Fibroblast of upper back skin (primary cell): ENCODE results near the gene CBFB.
"Not testable (repeated sequence)": the region's sequence is repeated elsewhere in the genome, so short reads cannot be mapped to it uniquely, and the experiment has no call there.

Source experiments
- DNase-seq: peaks from one replicate; pipeline ENCODE4 v3.0.0-alpha.2; 2013

CBFB gene

DNA sequence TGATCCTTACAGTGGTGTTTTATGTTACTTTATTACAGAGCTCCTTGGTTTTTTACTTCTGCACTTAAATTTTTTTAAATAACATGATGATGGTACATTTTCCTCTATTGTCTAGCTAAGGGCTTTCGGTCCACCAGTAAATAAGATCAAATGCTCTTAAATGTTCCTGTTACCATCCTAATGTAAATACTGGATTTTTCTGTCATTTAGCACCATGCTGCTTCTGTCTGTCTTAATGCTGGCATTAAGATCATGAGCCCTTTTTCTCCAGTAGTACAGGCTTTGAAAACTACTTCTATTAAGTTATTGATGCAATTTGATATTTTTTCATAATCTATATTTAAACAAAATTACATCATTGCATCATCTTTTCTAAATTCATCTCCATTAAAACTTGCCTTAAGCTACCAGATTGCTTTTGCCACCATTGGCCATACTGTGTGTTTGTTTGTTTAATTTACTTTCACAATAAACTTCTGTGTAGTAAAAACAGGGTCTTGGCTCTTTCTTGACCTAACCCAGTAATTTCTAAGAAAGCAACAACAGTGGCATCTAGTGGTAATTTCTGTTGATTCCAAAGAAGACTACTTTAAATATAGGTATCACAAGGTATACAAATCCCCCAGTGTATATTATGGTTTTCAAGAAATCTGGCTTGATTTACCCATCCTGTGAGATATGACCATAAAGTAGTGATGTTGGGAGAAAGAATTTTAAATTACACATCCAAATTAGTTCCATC lies 71.8 kb downstream of the CBFB start:
- DNase-seq, result no peak

GRCh38 chr16:67101311-67102082 lies 72.5 kb downstream of the CBFB start:
- peak; percentile 88 for DNase-seq

GRCh38 chr16:67104061-67104460 lies 75.1 kb downstream of the CBFB start:
- peak; percentile 23 for DNase-seq

- no peak for DNase-seq
These were observed 75.9 kb downstream of the CBFB start for GRCh38 chr16:67104845-67105244.

GRCh38 chr16:67105246-67105645 lies 76.3 kb downstream of the CBFB start:
- DNase-seq, result no peak

DNA sequence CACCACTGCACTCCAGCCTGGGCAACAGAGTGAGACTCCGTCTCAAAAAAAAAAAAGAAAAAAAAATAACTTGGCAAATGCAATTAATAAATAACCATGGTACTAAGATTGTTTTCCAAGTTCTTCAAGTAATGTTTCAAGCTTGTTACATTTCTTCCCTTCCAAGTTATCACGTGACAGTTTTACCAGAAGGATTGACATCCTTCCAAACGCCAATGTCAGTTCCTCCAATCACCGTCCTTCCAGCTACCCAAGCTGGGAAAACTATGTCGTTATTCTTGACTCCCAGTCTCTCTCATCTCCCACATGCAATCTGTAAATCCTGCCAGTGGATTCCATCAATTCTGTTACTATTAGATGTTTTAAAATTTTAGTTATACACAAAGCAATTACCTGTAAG lies 76.9 kb downstream of the CBFB start:
- peak; percentile 15 for DNase-seq

DNA sequence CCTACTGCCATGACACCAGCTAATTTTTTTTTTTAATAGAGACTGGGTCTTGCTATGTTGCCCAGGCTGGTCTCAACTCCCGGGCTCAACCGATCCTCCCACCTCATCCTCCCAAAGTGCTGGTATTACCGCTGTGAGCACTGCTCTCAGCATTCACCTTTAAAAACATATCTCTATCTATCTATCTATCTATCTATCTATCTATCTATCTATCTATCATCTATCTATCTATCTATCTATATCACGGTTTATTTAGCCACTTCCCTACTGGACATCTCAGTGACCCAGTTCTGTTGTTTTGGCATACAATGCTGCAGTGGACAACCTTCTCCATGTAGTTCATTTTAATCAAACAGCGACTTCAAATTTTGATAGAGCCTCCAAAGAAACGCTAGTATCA lies 79.5 kb downstream of the CBFB start:
- DNase-seq, result no peak

DNA sequence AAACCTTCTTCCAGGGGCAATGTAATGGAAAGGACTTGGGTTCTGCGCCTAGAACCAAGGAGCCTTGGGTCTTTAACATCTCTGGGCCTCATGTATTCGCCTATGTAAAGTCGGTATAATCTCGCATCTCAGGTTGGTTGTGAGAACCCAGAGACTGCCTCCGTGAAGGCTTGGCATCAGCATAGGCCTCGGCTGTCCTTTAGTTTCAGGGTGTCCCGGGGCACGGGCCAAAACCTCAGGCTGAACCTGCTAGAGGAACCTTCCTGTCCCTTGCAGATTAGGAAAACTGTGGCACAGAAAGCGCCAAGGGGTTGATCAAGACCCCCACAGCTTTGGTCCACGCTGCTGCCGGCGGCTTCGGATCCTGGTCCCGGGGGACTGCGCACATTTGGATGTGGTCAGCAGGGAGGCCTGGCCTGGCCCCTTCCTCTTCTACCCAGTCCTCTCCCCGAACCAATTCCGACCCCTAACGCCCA lies 80.0 kb downstream of the CBFB start:
- DNase-seq, result no peak

DNA sequence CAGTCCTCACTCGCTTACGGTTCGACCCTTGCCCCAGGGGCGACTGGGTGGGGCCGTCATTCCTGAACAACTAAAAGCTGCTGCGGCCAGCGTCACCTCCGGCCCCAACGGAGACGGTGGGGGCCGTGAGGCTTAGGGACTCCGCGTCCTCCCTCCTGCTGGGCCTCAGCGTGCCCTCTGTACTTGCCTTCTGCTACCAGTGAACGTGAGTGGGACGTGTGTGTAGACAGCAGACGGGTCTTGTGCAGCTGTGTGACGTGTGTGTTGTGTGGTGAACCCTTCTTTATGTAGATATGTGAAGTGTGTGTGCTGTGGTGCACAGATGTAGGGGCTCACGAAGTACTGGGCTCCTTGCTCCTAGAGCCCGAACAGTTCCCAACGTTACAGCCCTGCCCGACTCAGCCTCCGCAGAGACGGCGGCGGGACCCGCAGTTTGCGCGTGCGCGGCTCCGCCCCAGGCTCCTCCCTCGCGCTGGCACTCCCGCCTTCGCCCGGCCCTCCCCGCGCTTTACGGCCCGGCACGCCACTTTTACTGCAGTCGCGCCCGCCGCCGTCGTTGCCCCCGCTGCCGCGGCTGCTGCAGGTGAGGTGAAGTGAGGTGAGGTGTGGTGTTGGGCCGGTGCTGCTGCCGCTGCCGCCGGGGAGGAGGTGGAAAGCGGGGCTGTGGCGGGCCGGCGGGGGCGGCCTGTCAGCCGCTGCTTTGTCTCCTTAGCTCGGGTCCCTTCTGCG lies 80.6 kb downstream of the CBFB start, which contains the start of gene PHAF1:
Gene PHAF1, plus strand, starts transcription at position 535 of the 729 bp plus-strand sequence. CDS start 235 bp downstream, outside the sequence.
- DNase-seq, result peak; percentile 86

- no peak for DNase-seq
These were observed 83.0 kb downstream of the CBFB start for GRCh38 chr16:67111951-67112444.

- DNase-seq, result no peak
These were observed 83.8 kb downstream of the CBFB start for GRCh38 chr16:67112591-67113399.

DNA sequence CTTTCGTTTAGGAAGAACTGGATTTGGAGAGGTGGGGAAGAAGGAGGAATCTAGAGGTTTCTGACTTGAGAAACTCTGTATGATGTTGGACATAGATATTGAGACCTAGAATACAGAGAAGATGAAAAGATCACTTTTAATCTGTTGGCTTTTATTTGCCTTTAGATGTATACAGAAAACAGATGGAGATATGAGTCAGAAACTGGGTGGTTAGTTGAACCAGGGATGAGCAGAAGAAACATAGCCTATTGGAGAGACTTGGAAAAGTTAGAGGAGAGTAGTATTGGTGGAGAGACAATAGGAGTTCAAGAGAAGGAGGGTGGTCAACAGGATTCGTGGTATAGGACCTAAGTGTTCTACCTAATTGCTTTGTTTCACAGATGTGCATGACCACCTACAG lies 85.8 kb downstream of the CBFB start:
- peak; percentile 12 for DNase-seq

DNA sequence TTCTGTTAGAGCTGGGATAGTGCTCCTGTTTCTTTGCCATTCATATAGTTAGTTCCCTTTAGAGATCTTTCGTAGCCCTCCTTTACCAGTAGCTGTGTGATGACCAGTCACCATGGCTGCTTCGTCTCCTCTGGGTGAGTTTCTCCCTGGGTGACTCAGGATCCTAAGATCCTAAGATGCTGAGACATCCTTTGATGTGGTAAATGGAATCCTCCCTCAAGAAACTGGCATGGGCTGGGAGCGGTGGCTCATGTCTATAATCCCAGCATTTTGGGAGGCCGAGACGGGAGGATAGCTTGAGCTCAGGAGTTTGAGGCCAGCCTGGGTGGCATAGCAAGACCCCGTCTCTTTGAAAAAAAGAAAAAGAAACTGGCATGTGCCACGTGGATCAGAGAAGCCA lies 86.7 kb downstream of the CBFB start:
- peak; percentile 84 for DNase-seq

- DNase-seq, result no peak
These were observed 87.7 kb downstream of the CBFB start for GRCh38 chr16:67116388-67117311.

DNA sequence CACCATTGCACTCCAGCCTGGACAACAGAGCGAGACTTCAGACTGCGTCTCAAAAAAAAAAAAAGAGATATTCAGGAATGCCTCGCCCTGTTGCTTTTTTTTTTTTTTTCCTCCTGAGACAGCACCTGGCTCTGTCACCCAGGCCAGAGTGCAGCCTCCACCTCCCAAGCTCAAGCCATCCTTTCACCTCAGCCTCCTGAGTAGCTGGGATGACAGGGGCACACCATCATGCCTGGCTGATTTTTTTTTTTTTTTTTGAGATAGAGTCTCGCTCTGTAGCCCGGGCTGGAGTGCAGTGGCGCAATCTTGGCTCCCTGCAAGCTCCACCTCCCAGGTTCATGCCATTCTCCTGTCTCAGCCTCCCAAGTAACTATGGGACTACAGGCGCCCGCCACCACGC lies 88.8 kb downstream of the CBFB start:
- DNase-seq, result no peak

- no peak for DNase-seq
These were observed 91.1 kb downstream of the CBFB start for GRCh38 chr16:67120025-67120424.

GRCh38 chr16:67122799-67123198 lies 93.8 kb downstream of the CBFB start:
- DNase-seq, result not testable (repeated sequence)

GRCh38 chr16:67128417-67128816 lies 99.5 kb downstream of the CBFB start:
- DNase-seq, result no peak

DNA sequence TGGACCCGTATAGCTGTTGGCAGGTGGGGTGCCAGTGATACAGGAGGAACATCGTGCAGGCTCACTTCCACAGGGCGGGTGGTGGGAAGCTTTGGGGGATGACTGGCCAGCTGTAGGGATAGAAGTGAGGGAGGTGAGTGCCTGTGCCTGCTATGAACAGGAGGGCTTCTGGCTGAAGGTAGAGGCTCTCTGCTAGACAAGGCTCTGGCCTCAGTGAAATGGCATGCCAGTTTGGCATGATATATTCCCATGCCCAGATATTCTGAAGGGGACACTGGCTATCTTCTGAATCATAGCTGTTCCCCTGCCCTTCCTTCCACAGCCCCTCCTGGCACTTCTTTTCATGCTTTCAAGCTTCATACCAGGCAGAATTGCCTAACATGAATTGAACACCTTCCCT lies 99.9 kb downstream of the CBFB start:
- DNase-seq, result no peak

- no peak for DNase-seq
These were observed 100.5 kb downstream of the CBFB start for GRCh38 chr16:67129422-67129821.

GRCh38 chr16:67137605-67138004 lies 108.7 kb downstream of the CBFB start:
- DNase-seq, result no peak
